Ramos (cell line): Measurements from ENCODE around the gene GAPDHS.

Experiments
- in situ Hi-C: fragments of 300-500 bp; cut with MboI; formaldehyde crosslinking; loops from one replicate; pipeline ENCODE4 v1.14.3; 2022; ENCODE audit warnings: low sequenced_read_pairs; ENCODE audit not compliant: unreplicated experiment

GAPDHS gene

GRCh38 chr19:35533822-35534392, 651 bp downstream of the GAPDHS start:
- in situ Hi-C loops = no loop called here

GRCh38 chr19:35534803-35535480, 1.7 kb downstream of the GAPDHS start:
- in situ Hi-C loops = no loop called here

- in situ Hi-C loops = no loop called here
Measured at GRCh38 chr19:35539314-35539713, 6.1 kb downstream of the GAPDHS start.

GRCh38 chr19:35539850-35540249, 6.6 kb downstream of the GAPDHS start:
- in situ Hi-C loops = no loop called here

DNA sequence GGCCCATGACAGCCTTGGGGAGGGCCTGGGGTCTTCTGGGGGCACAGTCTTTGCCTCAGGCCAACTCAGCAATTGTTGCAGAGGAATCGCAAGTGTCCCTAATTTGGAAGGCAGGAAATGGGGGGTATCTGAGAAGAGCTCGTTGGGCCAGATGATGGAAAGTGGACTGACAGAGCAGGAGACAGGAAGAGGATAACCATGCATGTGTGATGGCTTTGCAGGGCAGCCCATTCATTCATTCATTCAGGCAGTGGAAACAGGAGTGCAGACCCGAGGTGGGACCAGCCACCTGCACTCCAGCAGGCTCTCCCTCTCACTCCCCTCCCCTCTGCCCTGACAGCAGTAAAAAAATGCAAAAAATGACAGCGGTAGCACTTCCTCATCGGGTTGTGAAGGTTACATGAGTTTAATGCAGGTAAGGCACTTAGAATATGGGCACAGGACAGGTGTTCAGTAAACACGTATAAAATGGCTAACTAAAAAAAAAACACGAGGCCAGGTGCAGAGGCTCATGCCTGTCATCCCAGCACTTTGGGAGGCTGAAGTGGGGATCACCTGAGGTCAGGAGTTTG, 7.2 kb downstream of the GAPDHS start:
- in situ Hi-C loops = no loop called here

- in situ Hi-C loops = no loop called here
Measured at GRCh38 chr19:35542209-35542608, 9.0 kb downstream of the GAPDHS start.

GRCh38 chr19:35543280-35544109, 10.2 kb downstream of the GAPDHS start:
- in situ Hi-C loops = no loop called here

DNA sequence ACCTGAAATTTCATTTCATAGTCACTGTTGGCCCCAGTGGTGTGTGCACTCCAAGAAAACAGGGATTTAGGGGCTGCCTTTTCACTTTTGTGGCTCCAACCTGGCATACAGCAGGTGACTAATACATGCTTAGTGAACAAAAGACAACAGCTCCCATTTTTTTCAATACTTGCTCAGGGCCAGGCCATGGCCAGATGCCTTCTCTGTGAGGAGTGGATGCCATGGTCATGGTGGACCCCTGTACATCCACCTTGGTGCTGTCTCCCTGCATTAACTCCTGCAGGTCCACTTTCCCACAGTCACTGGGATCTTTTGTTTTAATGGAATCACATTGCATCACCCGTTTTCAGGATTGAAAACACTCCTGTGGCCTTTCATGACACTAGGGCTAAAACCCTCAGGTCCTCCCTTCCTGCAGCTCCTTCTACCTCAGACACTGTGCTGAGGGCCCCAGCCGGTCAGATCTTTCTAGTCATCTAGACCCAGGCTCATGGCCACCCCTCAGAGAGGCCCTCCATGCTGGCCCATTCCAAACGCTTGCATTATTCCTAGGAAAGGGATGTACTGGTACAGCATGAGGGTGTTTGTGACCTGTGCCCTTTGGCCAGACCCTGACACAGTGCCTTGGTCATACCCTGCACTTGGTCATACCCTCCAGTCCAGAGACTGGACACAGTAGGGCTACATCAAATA, 11.0 kb downstream of the GAPDHS start:
- in situ Hi-C loops = no loop called here

- in situ Hi-C loops = no loop called here
Measured at GRCh38 chr19:35545001-35545854, 12.0 kb downstream of the GAPDHS start, which contains the start of gene TMEM147. Gene TMEM147 (plus strand): TSS chr19:35545626. CDS start chr19:35545740, 114 bp downstream.

DNA sequence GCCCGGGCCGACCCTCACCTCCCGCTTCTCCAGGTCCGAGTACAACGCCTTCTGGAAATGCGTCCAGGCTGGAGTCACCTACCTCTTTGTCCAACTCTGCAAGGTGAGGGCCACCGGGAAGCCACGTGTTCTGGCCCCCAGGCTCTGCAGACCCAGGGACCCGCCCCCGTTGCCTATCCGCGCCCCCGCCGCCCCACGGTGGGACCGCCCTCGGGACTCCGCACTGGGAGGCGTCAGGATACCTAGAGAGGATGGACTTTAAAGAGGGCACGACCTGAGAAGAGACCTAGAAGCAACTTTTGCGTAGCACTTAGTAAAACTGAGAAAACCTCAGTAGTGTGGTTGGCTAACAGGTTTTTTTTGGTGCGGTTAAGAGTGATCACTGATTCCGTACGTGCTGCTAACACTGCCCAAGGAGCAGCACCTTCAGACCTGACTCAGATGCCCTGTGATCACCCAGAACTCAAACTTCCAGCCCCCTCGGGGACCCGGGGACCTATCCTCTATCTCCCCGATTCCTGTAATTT, 12.7 kb downstream of the GAPDHS start:
- in situ Hi-C loops = no loop called here

- in situ Hi-C loops = no loop called here
Measured at GRCh38 chr19:35546532-35546931, 13.3 kb downstream of the GAPDHS start.

DNA sequence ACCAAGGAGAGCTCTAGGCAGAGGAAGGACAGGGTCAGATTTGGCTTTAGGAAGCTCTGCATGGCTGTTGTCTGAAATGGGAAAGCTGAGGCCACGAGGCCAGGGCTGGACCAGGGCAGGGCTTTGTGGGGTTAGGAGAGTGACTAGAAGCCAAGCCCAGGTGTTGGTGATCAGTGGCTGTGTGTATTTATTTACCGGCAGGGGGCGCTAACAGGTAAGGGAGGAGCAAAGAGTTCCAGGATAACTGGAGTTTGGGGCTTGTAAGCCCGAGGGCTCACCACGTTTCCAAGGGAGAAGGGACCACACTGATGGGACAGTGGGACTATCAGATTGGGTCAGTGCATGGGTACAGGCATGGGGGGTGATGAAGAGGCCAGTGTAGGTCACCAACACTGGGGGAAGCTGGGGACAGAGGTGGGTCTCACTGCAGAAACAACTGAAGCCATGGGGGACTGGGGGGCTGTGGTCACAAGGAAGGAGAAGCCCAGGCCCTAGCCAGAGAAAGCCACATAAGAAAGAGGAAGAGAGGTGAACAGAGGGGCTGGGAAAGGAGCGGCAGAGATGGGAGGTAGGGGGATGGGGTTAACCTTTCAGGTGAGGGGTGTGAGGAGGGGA, 16.0 kb downstream of the GAPDHS start:
- in situ Hi-C loops = no loop called here

DNA sequence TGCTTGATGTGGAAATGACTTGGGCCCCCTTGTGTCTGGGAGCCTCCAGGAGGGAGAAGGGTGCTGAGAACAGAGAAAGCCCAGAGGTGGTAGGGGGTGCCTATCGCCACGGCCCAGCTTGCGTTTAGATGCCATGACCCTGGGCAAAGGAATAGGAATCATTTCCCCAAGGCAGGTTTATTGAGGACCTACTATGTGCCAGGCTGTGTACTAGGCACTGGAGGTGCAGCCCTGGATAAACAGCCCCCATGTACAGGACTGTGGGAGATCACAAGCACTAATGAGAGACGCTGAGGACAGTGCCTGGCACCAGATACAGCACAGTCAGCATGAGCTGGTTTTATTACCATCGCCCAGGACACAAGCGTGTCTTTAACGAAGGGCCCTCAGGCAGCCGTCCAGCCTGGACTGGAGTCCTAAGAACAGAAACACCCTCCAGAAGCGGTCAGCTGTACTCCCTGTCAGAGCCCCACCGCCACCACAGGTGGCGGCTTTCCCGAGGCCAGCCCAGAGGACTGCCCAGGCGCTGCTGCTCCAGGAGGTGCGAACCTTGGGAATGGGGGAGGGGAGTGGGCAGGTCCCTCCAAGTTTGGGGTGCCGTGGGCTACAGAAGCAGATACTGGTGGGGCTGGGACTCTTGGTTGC, 16.7 kb downstream of the GAPDHS start:
- in situ Hi-C loops = no loop called here

DNA sequence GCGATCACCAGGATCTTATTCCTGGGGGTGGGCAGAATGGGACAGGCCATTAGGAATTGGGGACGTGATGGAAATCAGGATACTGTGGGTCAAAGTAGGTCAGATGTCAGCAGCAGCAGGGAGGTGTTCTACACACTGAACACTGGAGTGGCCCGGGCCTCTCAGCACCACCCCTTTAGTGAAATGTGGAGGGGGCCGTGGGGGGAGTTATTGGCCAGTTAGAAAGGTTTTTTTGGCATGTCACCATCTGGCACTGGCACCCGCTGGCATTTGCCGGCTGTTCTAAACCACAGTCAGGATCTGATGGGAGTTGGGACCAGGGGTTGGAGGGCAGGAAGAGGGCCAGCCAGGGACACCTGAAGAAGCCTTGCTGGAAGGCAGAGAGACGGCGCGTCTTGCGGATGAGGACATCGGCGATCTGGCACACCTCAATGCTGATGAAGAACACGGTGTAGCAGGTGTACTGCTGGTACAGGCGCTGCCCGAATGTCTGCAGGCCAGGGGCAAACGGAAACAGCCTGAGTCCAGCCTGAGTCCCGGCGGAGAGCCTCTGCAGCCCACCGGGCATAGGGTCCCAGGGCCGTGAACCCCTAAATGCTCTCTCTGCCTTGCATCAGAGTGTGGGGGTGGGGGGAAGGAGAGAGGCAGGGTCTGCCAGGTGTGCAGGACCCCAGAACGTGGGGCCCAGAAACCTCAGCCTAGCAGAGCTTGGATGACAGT, 18.0 kb downstream of the GAPDHS start:
- in situ Hi-C loops = no loop called here

DNA sequence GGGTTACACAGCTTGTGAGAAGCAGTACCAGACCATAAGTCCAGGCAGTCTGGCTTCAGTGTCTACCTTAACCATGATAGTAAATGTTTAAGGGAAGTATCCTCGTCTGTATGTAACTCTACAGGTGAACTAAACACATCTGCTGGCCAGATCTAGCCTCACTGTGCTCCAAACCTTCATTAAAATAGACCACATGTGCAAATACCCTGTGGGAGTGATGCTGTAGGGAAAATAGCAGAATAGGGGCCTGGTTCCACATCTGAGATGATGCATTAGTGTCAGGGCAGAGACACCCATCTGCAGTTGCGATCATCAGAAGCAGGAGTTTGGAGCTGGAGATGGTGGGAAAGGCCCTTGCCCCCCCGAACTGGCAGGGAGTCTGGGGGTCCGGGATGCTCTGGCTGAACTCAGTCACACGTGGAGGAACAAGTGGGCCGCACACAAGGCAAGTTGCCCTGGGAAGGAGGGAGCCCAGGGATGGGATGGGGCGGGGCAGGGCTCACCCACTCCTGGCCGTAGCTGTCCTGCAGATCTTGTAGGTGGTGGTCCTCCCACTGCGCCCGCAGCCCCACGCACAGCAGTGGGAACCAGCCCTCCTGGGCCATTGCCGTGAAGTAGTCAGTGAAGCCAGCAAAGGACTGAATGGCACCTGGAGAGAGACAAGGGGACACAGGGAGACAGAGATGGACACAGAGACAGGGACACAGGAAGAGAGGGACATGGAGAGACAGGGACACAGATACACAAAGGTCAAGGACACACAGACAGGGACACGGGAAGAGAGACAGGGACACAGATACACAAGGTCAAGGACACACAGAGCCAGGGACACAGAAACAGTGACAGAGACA, 19.5 kb downstream of the GAPDHS start:
- in situ Hi-C loops = no loop called here

- in situ Hi-C loops = no loop called here
Measured at GRCh38 chr19:35553385-35554000, 20.2 kb downstream of the GAPDHS start.
